IPS-15b (cell line): Measurements from ENCODE around the gene CCDC85A.

Experiments used
- H3K27me3 ChIP-seq: one replicate; pipeline ENCODE4 v1.6.1; 2013; ENCODE audit warnings: low read length; ENCODE audit not compliant: control insufficient read depth, insufficient read depth
- H3K36me3 ChIP-seq: one replicate; pipeline ENCODE4 v1.6.1; 2013; ENCODE audit warnings: low read length; ENCODE audit not compliant: control insufficient read depth, insufficient read depth
- H3K4me1 ChIP-seq: one replicate; pipeline ENCODE4 v1.6.1; 2013; ENCODE audit warnings: mild to moderate bottlenecking, low read length; ENCODE audit not compliant: control insufficient read depth, insufficient read depth
- H3K4me3 ChIP-seq: one replicate; pipeline ENCODE4 v1.5.1; 2013; ENCODE audit warnings: low read depth, low read length
- H3K9ac ChIP-seq: one replicate; pipeline ENCODE4 v1.6.1; 2013; ENCODE audit warnings: low read depth, mild to moderate bottlenecking, low read length
- H3K9me3 ChIP-seq: one replicate; pipeline ENCODE4 v1.6.1; 2013; ENCODE audit warnings: mild to moderate bottlenecking, low read length; ENCODE audit not compliant: control insufficient read depth, insufficient read depth

Gene CCDC85A

GRCh38 chr2:56380861-56381260 is 197.1 kb downstream of the CCDC85A start:
- Histone ChIP-seq H3K27me3 (no peaks in the 10 kb centered on the region), H3K9me3 (no peaks in the 10 kb centered on the region), H3K4me3 (no peak overlapping the region), H3K36me3 (no peaks in the 10 kb centered on the region), H3K4me1 (peaks cover 5% of the 10 kb centered on the region), H3K9ac (no peak overlapping the region)

DNA sequence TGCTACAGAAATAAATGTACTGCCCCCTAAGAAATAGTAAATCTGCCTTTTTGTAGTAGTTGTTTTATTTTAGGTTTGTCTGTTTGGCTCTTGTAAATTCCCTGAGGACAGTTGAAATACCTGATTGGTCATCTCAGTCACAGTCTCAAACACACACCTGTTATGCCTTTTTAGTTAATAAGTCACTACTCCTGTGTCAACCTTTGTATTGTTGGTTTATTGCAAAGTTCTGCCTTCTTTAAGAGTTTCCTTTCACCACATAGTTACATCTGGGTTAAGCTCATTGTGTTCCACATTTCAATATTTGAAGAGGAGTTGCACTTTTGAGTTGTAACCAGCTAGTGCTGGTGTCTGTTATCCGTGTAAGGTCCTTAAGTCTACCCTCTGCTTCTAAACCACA is 198.7 kb downstream of the CCDC85A start:
- Histone ChIP-seq H3K4me3 (no peak overlapping the region), H3K36me3 (no peaks in the 10 kb centered on the region)

GRCh38 chr2:56386657-56387056 is 202.9 kb downstream of the CCDC85A start:
- no peak overlapping the region for H3K4me3 ChIP-seq
- H3K9ac ChIP-seq = no peak overlapping the region
- no peaks in the 10 kb centered on the region for H3K36me3 ChIP-seq

More for the DNA sequence above, 198.7 kb downstream of the CCDC85A start:
- Histone ChIP-seq H3K9me3 (no peaks in the 10 kb centered on the region), H3K27me3 (no peaks in the 10 kb centered on the region), H3K9ac (no peak overlapping the region), H3K4me1 (peaks cover 5% of the 10 kb centered on the region)

GRCh38 chr2:56390644-56391043 is 206.9 kb downstream of the CCDC85A start:
- Histone ChIP-seq H3K9ac (no peak overlapping the region), H3K9me3 (no peaks in the 10 kb centered on the region), H3K36me3 (no peaks in the 10 kb centered on the region), H3K4me3 (no peak overlapping the region), H3K4me1 (no peaks in the 10 kb centered on the region), H3K27me3 (no peaks in the 10 kb centered on the region)

More at GRCh38 chr2:56386657-56387056, 202.9 kb downstream of the CCDC85A start:
- Histone ChIP-seq H3K9me3 (no peaks in the 10 kb centered on the region), H3K4me1 (peaks cover 5% of the 10 kb centered on the region), H3K27me3 (no peaks in the 10 kb centered on the region)

- Histone ChIP-seq H3K9ac (no peak overlapping the region), H3K4me3 (no peak overlapping the region), H3K36me3 (no peaks in the 10 kb centered on the region), H3K9me3 (no peaks in the 10 kb centered on the region), H3K27me3 (no peaks in the 10 kb centered on the region), H3K4me1 (no peaks in the 10 kb centered on the region)
Observed at GRCh38 chr2:56410140-56410539, 226.3 kb downstream of the CCDC85A start.

DNA sequence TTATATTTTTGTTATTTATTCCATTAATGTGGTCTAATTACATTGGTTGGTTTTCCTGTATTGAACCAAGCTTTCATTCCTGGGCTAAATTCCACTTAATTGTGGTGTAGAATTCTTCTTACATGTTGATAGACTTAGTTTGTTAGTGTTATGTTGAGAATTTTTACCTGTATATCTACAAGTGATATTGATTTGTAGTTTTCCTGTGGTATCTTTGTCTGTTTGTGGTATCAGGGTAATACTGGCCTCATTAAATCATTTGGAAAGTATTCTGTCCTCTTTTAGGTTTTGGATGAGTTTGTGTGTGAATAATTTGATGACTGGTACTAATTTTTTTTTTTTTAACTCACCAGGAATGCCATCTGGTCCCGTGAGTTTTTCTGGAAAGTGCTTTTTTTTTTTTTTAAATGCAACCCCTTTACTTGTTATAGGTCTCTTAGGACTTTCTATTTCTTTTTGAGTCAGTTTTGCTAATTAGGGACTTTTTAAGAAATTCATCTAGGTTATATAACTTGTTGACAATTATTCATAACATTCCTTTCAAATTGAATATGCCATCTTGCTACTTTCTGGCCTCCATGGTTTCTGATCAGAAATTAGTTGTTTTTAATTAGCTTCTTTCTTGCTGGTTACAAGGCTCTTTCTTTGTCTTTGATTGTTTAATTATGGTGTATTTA is 232.8 kb downstream of the CCDC85A start:
- Histone ChIP-seq H3K9ac (no peak overlapping the region), H3K36me3 (no peaks in the 10 kb centered on the region)

More for the DNA sequence above, 232.8 kb downstream of the CCDC85A start:
- Histone ChIP-seq H3K9me3 (no peaks in the 10 kb centered on the region), H3K4me1 (no peaks in the 10 kb centered on the region), H3K27me3 (no peaks in the 10 kb centered on the region), H3K4me3 (no peak overlapping the region)
